HG02798 (cell line): Measurements from ENCODE around the gene IRAK4.

Experiments
- ATAC-seq: cut with Tn5 transposase; IDR thresholded peaks from one replicate; pipeline ENCODE4 v1.9.1; 2021; ENCODE audit warnings: mild to moderate bottlenecking; ENCODE audit not compliant: unreplicated experiment, poor library complexity

The IRAK4 gene

GRCh38 chr12:43835264-43835655, 76.5 kb downstream of the IRAK4 start:
- ATAC-seq = peak; percentile 4

DNA sequence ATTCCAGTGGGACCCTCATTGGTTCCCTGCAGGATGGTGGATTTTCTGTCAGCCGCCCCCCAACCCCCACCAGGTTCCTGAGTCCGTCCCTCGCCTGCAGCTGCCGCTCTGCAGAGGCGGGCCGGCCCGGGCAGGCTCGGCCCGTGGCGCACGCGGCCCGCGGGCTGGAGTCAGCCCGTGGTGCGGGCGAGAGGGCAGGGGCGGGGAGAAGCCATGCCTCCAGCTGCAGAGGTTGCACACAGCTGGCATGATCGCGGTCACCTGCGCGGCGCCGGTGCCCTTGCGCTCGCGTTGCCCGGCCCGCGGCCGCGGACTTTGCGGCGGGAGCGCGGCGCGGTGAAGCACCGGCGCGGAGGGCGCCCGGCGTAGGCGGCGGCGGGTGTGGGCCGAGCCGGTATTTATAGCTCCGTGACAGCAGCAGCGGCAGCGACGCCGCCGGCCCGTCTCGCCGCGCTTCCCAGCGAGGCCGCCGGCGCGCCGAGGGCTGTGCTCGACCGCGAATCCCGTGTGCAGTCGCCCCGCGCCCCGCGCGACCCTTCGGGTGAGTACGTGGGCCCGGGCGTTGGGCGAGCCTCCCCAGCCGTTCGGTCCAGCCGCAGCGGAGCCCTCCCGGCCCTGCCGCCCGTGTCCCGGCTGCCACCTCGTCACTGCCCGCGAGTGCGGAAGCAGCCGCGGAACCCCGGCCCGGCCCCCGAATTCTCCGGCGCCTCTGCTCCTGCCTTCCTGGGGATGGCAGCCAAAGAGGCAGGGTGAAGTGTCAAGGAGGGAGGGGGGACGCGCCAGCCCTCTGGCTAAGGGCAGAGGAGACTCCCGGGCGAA, 77.1 kb downstream of the IRAK4 start, which contains the start of gene TMEM117:
TMEM117 (plus strand) TSS at position 426 of the 819 bp plus-strand sequence.
- ATAC-seq = peak; percentile 82

DNA sequence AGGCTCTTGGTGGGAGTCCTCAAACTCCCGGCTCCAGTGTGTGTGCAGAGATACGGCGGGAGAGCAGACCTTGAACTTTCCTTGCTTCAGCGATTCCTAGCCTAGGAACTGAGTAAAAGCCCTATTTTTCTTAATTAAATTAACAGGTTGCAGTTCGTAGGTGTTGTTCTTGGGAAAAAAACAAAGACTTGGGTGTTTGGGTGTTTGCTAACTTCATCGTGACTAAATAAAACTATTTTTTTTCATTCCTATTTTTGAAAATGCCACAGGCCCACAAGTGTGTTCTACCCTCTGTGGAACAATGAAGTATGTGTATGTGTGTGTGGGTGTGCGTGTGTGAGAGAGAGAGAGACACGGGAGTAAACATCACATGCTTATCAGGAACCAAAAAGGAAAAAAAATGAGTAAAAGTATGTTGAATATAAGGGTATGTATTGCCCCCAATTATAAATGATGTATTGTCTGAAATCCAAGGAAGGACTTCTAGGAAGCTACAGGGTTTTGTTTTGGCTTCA, 77.8 kb downstream of the IRAK4 start:
- no peak for ATAC-seq
